K562 (cell line): Measurements from ENCODE around the gene OR9G4. TPM values are rescaled to one million over a fixed set of nuclear protein-coding genes. Genes with fewer than 3 reads are reported as not detected.

Experiments
- ATAC-seq: fragments of 200-7000 bp; cut with Tn5 transposase; 3 replicates; pipeline ENCODE4 v1.9.1; 2020; ENCODE audit warnings: moderate library complexity
- BruUV-seq: library from RNA; stranded (reverse); fragments of 400-500 nt; replicated peaks from 2 replicates; lab custom pipeline; 2021; lab: Mats Ljungman, UMichigan
- CTCF ChIA-PET: fragments of 300-600 bp; formaldehyde crosslinking; extraction: SDS; loops from one replicate; lab custom pipeline; 2021; ENCODE audit warnings: low intra/inter-chr PET ratio; lab: Yijun Ruan, JAX
- POLR2A ChIA-PET: fragments of 300-600, 350-650 bp; sonication (Branson Sonifier 250); formaldehyde crosslinking; extraction: SDS; loops from one replicate; lab custom pipeline; 2021; ENCODE audit warnings: antibody characterized with exemption, inconsistent platforms; lab: Yijun Ruan, JAX
- DNase-seq, 4 experiments: peaks; one replicate each; pipeline versions ENCODE4 v3.0.0 to v3.0.0-alpha.2; 2011 to 2018; ENCODE audit warnings: low spot score in 3 of 4, mixed read lengths in 3 of 4; ENCODE audit errors: extremely low read depth in 1 of 4
- FAIRE-seq: peaks from 2 replicates; lab custom pipeline; 2011; peaks lifted over from hg19 to GRCh38; lab: Jason Lieb, UNC
- H2AFZ ChIP-seq: 2 replicates; pipeline ENCODE4 v1.6.0; 2011; ENCODE audit warnings: low read depth, low read length, control low read depth, inconsistent platforms
- H3K27ac ChIP-seq: fragments of 200-600 bp; 3 replicates; pipeline ENCODE4 v1.8.0; 2011; ENCODE audit warnings: low read depth, mild to moderate bottlenecking, control low read depth, inconsistent platforms, low read length, moderate library complexity, mixed read lengths; ENCODE audit errors: extremely low read depth
- H3K27me3 ChIP-seq, 2 experiments: fragments of 300-600 bp in 1 of 2; 2 replicates in 1 of 2; 3 replicates in 1 of 2; pipeline versions ENCODE4 v1.6.0 to v1.8.0; 2011; ENCODE audit warnings: inconsistent platforms in 2 of 2, low read length in 2 of 2, mild to moderate bottlenecking in 1 of 2, mixed read lengths in 1 of 2, moderate library complexity in 1 of 2; ENCODE audit not compliant: control insufficient read depth in 2 of 2, insufficient read depth in 2 of 2
- H3K36me3 ChIP-seq: fragments of 300-600 bp; 3 replicates; pipeline ENCODE4 v1.8.0; 2011; ENCODE audit warnings: mild to moderate bottlenecking, low read length, inconsistent platforms; ENCODE audit not compliant: control insufficient read depth, insufficient read depth
- H3K4me1 ChIP-seq, 2 experiments: fragments of 200-600 bp in 1 of 2; replicated peaks in 1 of 2; 2 replicates in 1 of 2; 3 replicates in 1 of 2; pipeline versions ENCODE4 v1.5.1 to v1.8.0; 2011; ENCODE audit warnings: inconsistent platforms in 2 of 2, low read length in 2 of 2, mild to moderate bottlenecking in 1 of 2, mixed read lengths in 1 of 2, moderate library complexity in 1 of 2; ENCODE audit not compliant: control insufficient read depth in 2 of 2, insufficient read depth in 2 of 2
- H3K4me2 ChIP-seq: 2 replicates; pipeline ENCODE4 v1.6.1; 2011; ENCODE audit warnings: low read length, control low read depth, inconsistent platforms, mixed read lengths; ENCODE audit not compliant: insufficient read depth
- H3K4me3 ChIP-seq: fragments of 200-600 bp; sonication (generic), shearing (Covaris generic); 2 replicates; pipeline ENCODE4 v1.5.1; 2016; ENCODE audit warnings: control low read depth, inconsistent platforms
- H3K79me2 ChIP-seq: fragments of 200-600 bp; 3 replicates; pipeline ENCODE4 v1.8.0; 2011; ENCODE audit warnings: low read length, inconsistent platforms; ENCODE audit not compliant: control insufficient read depth, insufficient read depth
- H3K9ac ChIP-seq, 2 experiments: 2 replicates each; pipeline versions ENCODE4 v1.6.0 to v1.6.1; 2011; ENCODE audit warnings: low read depth in 2 of 2, low read length in 2 of 2, control low read depth in 1 of 2, inconsistent platforms in 1 of 2, mild to moderate bottlenecking in 1 of 2, mixed read lengths in 1 of 2; ENCODE audit not compliant: insufficient read depth in 1 of 2
- H3K9me1 ChIP-seq: one replicate; pipeline ENCODE4 v1.6.0; 2011; ENCODE audit warnings: inconsistent platforms, mild to moderate bottlenecking, low read length, moderate library complexity; ENCODE audit not compliant: control insufficient read depth, insufficient read depth
- H3K9me3 ChIP-seq: replicated peaks from 2 replicates; pipeline ENCODE4 v1.5.1; 2011; ENCODE audit warnings: low read depth, low read length, inconsistent platforms; ENCODE audit not compliant: control insufficient read depth, insufficient read depth
- H4K20me1 ChIP-seq: replicated peaks from 2 replicates; pipeline ENCODE4 v1.6.1; 2011; ENCODE audit warnings: low read length, inconsistent platforms, mixed read lengths; ENCODE audit not compliant: control insufficient read depth, insufficient read depth
- GATA2 ChIP-seq: sonication (generic); formaldehyde crosslinking; IDR thresholded peaks from 2 replicates; pipeline ENCODE4 v1.4.0; 2020; ENCODE audit warnings: mild to moderate bottlenecking, missing genetic modification reagents
- NR4A1 ChIP-seq, 2 experiments: fragments of 250-450 bp in 1 of 2; fragments of 450-650 bp in 1 of 2; sonication (Bioruptor Pico) in 1 of 2; IDR thresholded peaks; 2 replicates each; pipeline versions ENCODE4 v1.4.0 to v1.6.1; 2016 to 2020; ENCODE audit warnings: mild to moderate bottlenecking in 2 of 2, missing compliant biosample characterization in 1 of 2, missing genetic modification characterization in 1 of 2, moderate library complexity in 1 of 2
- SIX5 ChIP-seq, 2 experiments: IDR thresholded peaks; 2 replicates each; pipeline ENCODE4 v1.6.1; 2011; ENCODE audit warnings: low read length in 2 of 2, borderline replicate concordance in 1 of 2, low read depth in 1 of 2, mild to moderate bottlenecking in 1 of 2, moderate library complexity in 1 of 2; ENCODE audit not compliant: insufficient read depth in 1 of 2
- U2AF2 ChIP-seq: fragments of 200-400 bp; formaldehyde crosslinking; optimal IDR thresholded peaks from 2 replicates; pipeline ENCODE3; 2017; ENCODE audit warnings: low read depth, mild to moderate bottlenecking, low read length
- ZNF239 ChIP-seq: fragments of 250-450 bp; sonication (Bioruptor Pico); IDR thresholded peaks from 2 replicates; pipeline ENCODE4 v1.4.0; 2020; ENCODE audit warnings: mild to moderate bottlenecking
- WGBS: fragments of 100-300 bp; shearing (Covaris generic); methylation state at CpG from one replicate; pipeline ENCODE4 v1.1.6; 2016; ENCODE audit warnings: low coverage, mixed read lengths; ENCODE audit not compliant: insufficient coverage; ENCODE audit errors: missing lambda C conversion rate; 5-methylcytosine and 5-hydroxymethylcytosine counted together
- in situ Hi-C: fragments of 300-500 bp; cut with MboI; formaldehyde crosslinking; loops from 4 replicates; pipeline ENCODE4 v1.15.0; 2018; ENCODE audit warnings: inconsistent platforms, mixed read lengths
- intact Hi-C: fragments of 100-400 bp; cut with micrococcal nuclease; formaldehyde crosslinking; loops from 2 replicates; pipeline ENCODE4 v1.14.2; 2022
- polyA plus RNA-seq, 8 experiments: library from polyadenylated mRNA; depleted of rRNA in 4 of 8; stranded (reverse) in 5 of 8; unstranded in 3 of 8; fragments of >200 nt; fragmentation: Nextera tagmentation in 2 of 8; fragmentation: Illumina TruSeq in 1 of 8; extraction: Ambion mirVana in 2 of 8; extraction: Trizol in 1 of 8; gene quantifications; 2 replicates each; pipeline versions ENCODE4 v1.2.1 to v1.2.3, GENCODE V29; 2011 to 2014; ENCODE audit warnings: inconsistent platforms in 1 of 8, missing spikeins in 1 of 8
- total RNA-seq, 7 experiments: library from RNA; depleted of rRNA in 6 of 7; stranded (reverse); fragments of >200 nt in 6 of 7; fragmentation: Illumina TruSeq in 2 of 7; extraction: Trizol in 2 of 7; gene quantifications; 2 replicates each; pipeline versions ENCODE4 v1.2.1 to v1.2.3, GENCODE V29; 2011 to 2021; ENCODE audit warnings: low replicate concordance in 1 of 7
- TF ChIP-seq, protein P1 (sequence below): sonication (generic); formaldehyde crosslinking; IDR thresholded peaks from 2 replicates; pipeline ENCODE4 v1.4.0; 2020; ENCODE audit warnings: mild to moderate bottlenecking, missing genetic modification reagents

Gene OR9G4
- total and polyA plus RNA-seq, 9 of the 15 experiments (the other 6 are each of a cell fraction or from before 2014, with no cell fraction given) = not detected

GRCh38 chr11:56751480-56751879, 3.0 kb upstream of the OR9G4 start:
- in situ Hi-C loops (no loop called here), intact Hi-C loops (no loop called here)
- CTCF ChIA-PET = no interaction called here
- WGBS = 2% methylated on average over 5 of the region's 5 CpGs
- Histone ChIP-seq H3K9ac (no peak overlapping the region), H3K36me3 (no peaks in the 10 kb centered on the region), H3K4me3 (no peak overlapping the region), H3K9me3 (no peaks in the 10 kb centered on the region; the same call in 1 of the 2 replicates), H4K20me1 (no peaks in the 10 kb centered on the region), H2AFZ (no peak overlapping the region), H3K27ac (no peak overlapping the region), H3K4me2 (no peak overlapping the region), H3K79me2 (no peaks in the 10 kb centered on the region), H3K4me1 (no peaks in the 10 kb centered on the region), H3K9me1 (no peaks in the 10 kb centered on the region), H3K27me3 (no peaks in the 10 kb centered on the region)
- FAIRE-seq (no peak), ATAC-seq (no peak), DNase-seq (no peak)
- TF ChIP-seq U2AF2 (no peak), NR4A1 (CRISPR knock-in tag; IDR thresholded peaks at IDR 0.05) (no peak), NR4A1 (tag; IDR thresholded peaks at IDR 0.05) (no peak), SIX5 (IDR thresholded peaks at IDR 0.05; ENCODE audit: borderline replicate concordance in 1 of 2, insufficient read depth in 1 of 2, low read depth in 1 of 2, low read length in 2 of 2) (no peak), ZNF239 (no peak), GATA2 (CRISPR knock-in tag) (no peak)
- TF ChIP-seq, protein P1, sequence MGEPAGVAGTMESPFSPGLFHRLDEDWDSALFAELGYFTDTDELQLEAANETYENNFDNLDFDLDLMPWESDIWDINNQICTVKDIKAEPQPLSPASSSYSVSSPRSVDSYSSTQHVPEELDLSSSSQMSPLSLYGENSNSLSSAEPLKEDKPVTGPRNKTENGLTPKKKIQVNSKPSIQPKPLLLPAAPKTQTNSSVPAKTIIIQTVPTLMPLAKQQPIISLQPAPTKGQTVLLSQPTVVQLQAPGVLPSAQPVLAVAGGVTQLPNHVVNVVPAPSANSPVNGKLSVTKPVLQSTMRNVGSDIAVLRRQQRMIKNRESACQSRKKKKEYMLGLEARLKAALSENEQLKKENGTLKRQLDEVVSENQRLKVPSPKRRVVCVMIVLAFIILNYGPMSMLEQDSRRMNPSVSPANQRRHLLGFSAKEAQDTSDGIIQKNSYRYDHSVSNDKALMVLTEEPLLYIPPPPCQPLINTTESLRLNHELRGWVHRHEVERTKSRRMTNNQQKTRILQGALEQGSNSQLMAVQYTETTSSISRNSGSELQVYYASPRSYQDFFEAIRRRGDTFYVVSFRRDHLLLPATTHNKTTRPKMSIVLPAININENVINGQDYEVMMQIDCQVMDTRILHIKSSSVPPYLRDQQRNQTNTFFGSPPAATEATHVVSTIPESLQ (CRISPR knock-in tag) = no peak
- POLR2A ChIA-PET = no interaction called here
- BruUV-seq = no TSS peak
